HG03575 (cell line): ENCODE measurements around the gene ALDH1L1.

Source experiments
- ATAC-seq: cut with Tn5 transposase; IDR thresholded peaks from one replicate; pipeline ENCODE4 v1.9.1; 2021; ENCODE audit not compliant: unreplicated experiment, insufficient number of reproducible peaks, low FRiP score; ENCODE audit errors: extremely low read depth

The ALDH1L1 gene

GRCh38 chr3:126197854-126198584 lies 17.6 kb upstream of the ALDH1L1 start:
- ATAC-seq, result no peak

DNA sequence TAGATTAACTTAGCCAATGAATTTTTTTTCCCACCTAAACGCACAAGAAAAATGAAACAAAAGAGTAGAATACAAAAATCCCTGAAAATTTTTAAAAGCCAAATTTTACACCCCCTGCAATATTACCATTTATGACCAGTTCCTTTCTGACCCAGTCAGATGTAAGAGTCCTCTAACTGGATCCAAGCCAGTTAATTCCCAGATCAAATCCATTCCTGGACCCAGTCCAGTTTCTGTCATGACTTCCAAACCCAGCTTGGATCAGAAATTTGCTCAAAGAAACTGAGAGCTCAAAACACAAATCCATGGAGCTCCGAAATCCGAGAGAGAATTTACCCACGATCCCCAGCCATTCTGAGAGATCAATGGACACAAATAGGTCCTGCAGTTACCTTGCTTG lies 17.0 kb upstream of the ALDH1L1 start:
- no peak for ATAC-seq

GRCh38 chr3:126194713-126195305 lies 14.4 kb upstream of the ALDH1L1 start:
- no peak for ATAC-seq

GRCh38 chr3:126191246-126191645 lies 10.9 kb upstream of the ALDH1L1 start:
- no peak for ATAC-seq

DNA sequence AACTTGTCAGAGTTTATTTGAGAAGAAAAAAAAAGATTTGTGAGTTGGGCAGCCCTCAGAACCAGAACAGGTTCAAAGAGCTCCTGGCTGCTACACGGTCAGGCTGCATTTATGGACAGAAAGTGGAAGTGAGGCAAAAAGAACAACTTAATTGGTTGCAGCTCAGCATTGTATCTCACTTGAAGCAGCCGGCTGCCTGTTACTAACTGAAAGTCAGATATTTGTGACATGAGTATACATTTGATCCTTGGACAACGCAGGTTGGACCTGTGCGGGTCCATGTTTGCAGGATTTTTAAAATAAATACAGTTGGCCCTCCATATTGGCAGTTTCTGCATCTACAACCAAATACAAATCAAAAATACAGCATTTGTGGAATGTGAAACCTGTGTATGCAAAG lies 7.5 kb upstream of the ALDH1L1 start:
- no peak for ATAC-seq

DNA sequence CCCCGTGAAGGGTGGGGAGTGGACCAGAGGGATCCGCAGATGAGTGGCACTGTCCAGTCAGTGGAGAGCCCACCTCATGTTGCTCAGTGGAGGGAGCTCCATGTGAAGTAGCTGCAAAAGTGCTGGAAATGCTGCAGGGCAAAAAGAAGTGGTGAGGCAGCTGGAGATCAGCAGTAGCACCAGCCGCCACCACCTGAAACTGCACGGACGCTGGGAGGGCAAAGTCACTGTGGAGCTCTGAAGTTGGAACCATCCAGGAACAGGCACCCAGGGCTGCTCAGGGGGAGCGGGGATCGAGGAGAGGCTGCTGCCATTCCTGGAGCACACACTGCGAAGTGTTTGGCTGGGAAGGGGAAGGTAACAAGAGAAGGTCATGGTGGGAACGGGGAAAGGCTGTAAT lies 6.4 kb upstream of the ALDH1L1 start:
- no peak for ATAC-seq

GRCh38 chr3:126186271-126186670 lies 5.9 kb upstream of the ALDH1L1 start:
- ATAC-seq, result no peak

DNA sequence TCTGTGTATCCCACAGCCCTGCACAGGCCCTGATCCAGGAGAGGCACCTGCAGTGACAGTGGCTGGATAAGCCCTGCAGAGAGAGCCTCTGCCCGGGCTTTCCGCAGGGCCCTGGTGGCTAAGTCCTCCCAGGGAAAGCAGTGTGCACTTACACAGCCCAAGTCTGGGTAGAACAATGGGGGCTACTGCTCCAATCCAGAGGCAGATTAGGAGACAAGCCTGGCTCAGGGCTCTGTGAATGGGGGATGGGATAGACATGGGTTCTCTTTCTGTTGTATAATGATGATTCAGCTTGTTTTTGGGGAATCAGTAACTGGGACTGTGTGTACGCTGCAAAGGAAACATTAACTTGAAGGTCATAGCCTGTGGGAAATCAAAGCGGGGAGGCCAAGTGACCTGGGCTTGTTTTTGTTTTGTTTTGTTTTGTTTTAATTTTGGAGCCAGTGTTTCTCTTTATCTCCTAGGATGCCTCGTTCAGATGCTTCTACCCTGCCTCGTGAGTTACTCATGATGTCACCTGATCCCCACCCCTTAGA lies 4.1 kb upstream of the ALDH1L1 start:
- no peak for ATAC-seq

DNA sequence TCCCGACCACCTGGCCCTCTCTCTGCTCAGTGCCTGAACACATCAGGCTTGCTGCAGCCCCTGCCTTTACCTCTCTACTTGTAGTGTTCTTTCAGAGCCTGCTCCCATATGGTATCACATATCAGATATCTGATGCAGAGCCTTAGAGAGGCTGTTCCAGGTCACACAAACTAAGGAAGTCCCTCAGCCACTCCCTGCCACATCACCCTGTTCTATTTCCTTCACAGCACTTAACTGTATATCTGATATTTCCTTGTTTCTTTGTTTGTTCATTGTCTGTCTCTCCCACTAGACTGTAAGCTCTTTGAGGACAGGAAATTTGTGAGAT lies 976 bp upstream of the ALDH1L1 start:
- no peak for ATAC-seq

- ATAC-seq, result no peak
Observed at GRCh38 chr3:126179825-126180476, 435 bp downstream of the ALDH1L1 start.

- no peak for ATAC-seq
Observed at GRCh38 chr3:126170073-126170777, 10.2 kb downstream of the ALDH1L1 start.

DNA sequence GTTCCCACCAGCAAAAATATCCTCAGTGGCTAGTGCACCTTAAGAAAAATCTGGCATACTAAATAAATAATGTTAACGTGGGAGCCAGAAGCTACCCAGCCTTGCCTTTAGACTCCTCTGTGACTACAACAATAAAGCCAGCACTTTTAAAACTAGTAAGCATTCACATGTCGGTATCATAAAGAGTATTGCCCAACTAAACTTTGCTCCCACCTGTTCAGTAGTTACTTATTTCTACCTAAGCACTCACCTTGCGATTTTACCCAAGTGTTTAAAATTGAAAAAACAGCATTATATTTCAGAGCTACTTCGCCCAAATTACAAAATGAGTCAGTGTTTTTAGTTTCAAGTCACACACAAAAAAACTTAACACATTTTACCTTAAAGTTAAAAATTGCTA lies 12.8 kb downstream of the ALDH1L1 start:
- ATAC-seq, result no peak

DNA sequence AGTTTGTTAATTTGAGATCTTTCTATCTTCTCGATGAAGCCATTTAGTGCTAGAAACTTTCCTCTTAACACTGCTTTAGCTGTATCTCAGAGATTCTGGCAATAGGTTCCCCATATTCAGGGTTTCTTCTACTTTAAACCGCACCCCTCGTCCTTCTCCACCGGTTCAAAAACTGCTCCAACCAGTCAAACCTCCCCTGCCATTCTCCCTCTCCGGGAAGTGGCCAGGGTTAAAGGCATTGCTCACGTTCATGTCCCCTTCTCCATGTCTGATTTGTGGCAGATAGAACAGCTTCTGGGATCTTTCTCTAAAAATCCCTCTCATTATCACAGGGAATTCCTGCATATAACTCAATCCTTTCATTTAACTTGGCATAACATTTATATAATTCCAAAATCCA lies 14.4 kb downstream of the ALDH1L1 start:
- ATAC-seq, result no peak

- no peak for ATAC-seq
Observed at GRCh38 chr3:126161309-126161708, 19.1 kb downstream of the ALDH1L1 start.

- ATAC-seq, result no peak
Observed at GRCh38 chr3:126160243-126161210, 19.9 kb downstream of the ALDH1L1 start.

- no peak for ATAC-seq
Observed at GRCh38 chr3:126159476-126159875, 20.9 kb downstream of the ALDH1L1 start.

DNA sequence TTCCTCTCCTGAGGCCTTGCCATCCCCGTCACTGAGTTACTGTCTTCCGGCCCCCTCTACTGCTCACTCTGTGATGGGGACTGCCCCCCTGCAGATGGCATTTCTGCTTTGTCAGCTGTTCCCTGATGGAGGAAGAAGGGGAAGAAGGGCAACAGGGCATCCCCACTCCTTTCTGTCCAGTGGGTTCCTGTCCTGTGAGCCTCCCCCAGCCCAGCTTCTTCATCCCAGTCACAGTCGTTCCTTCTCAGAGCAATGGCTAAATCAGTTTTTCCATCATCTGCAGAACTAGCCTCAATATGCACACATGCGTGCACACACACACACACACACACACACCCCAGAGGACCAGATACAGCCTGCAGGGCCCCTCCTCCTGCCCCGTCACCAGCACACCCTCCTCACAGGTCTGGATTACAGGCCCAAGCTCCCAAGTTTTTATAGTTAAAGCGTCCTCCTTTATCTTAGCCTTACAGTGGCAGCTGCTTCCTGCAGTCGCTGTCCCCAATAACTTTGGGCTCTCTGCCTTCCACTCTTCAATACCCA lies 21.4 kb downstream of the ALDH1L1 start:
- ATAC-seq, result no peak
